Germinal center (tissue), 1 donor: ENCODE data around the gene SNCB.

ENCODE experiments used
- DNase-seq: peaks from one replicate; pipeline ENCODE4 v3.0.0; 2012; ENCODE audit warnings: mixed read lengths, low spot score

Gene SNCB

GRCh38 chr5:176629853-176630680, at the start of gene SNCB, which contains the start of gene EIF4E1B:
Gene SNCB, minus strand, starts transcription at chr5:176630534. Its CDS starts 880 bp downstream, at chr5:176629654.
Gene EIF4E1B, plus strand, starts transcription at chr5:176630675. Its CDS starts 12,113 bp downstream, at chr5:176642788.
- peak; percentile 87 for DNase-seq

GRCh38 chr5:176679365-176680225, 49.3 kb upstream of the SNCB start:
- no peak for DNase-seq

- DNase-seq: no peak
Observed at GRCh38 chr5:176678584-176678983, 48.2 kb upstream of the SNCB start.

- DNase-seq: no peak
Observed at GRCh38 chr5:176677209-176677939, 47.0 kb upstream of the SNCB start.

- no peak for DNase-seq
Observed at GRCh38 chr5:176676361-176676824, 46.1 kb upstream of the SNCB start.

GRCh38 chr5:176675676-176676360, 45.5 kb upstream of the SNCB start:
- DNase-seq: no peak

GRCh38 chr5:176674799-176675198, 44.5 kb upstream of the SNCB start:
- DNase-seq: no peak

GRCh38 chr5:176673651-176674583, 43.6 kb upstream of the SNCB start:
- DNase-seq: no peak

GRCh38 chr5:176671890-176672747, 41.8 kb upstream of the SNCB start:
- DNase-seq: no peak

GRCh38 chr5:176671399-176671798, 41.1 kb upstream of the SNCB start:
- DNase-seq: no peak

- no peak for DNase-seq
Observed at GRCh38 chr5:176670449-176670848, 40.1 kb upstream of the SNCB start.

GRCh38 chr5:176667637-176668036, 37.3 kb upstream of the SNCB start:
- DNase-seq: no peak

- DNase-seq: no peak
Observed at GRCh38 chr5:176665517-176665916, 35.2 kb upstream of the SNCB start.

GRCh38 chr5:176664886-176665285, 34.6 kb upstream of the SNCB start:
- DNase-seq: no peak

GRCh38 chr5:176664479-176664878, 34.1 kb upstream of the SNCB start:
- no peak for DNase-seq

- DNase-seq: no peak
Observed at GRCh38 chr5:176663566-176663965, 33.2 kb upstream of the SNCB start.

- no peak for DNase-seq
Observed at GRCh38 chr5:176662371-176663333, 32.3 kb upstream of the SNCB start.

- no peak for DNase-seq
Observed at GRCh38 chr5:176661676-176662075, 31.3 kb upstream of the SNCB start.
